ENCODE results near the gene LIMCH1.
"Not testable (repeated sequence)": the region's sequence is repeated elsewhere in the genome, so short reads cannot be mapped to it uniquely, and the experiment has no call there.

Gene LIMCH1

GRCh38 chr4:41611124-41611838 lies 73.3 kb downstream of the LIMCH1 start:
- no peak for DNase-seq (ENCODE audit: low read depth)

GRCh38 chr4:41611881-41612871 lies 74.2 kb downstream of the LIMCH1 start:
- DNase-seq (ENCODE audit: low read depth): no peak

- DNase-seq (ENCODE audit: low read depth): no peak
Observed at GRCh38 chr4:41613386-41613785, 75.4 kb downstream of the LIMCH1 start.

- no peak for DNase-seq (ENCODE audit: low read depth)
Observed at GRCh38 chr4:41613821-41614220, 75.9 kb downstream of the LIMCH1 start.

- DNase-seq (ENCODE audit: low read depth): no peak
Observed at GRCh38 chr4:41614519-41614918, 76.6 kb downstream of the LIMCH1 start.

- no peak for DNase-seq (ENCODE audit: low read depth)
Observed at GRCh38 chr4:41619161-41619560, 81.2 kb downstream of the LIMCH1 start.

GRCh38 chr4:41620594-41621256 lies 82.8 kb downstream of the LIMCH1 start:
- no peak for DNase-seq (ENCODE audit: low read depth)

- no peak for DNase-seq (ENCODE audit: low read depth)
Observed at GRCh38 chr4:41622787-41623186, 84.8 kb downstream of the LIMCH1 start.

GRCh38 chr4:41624765-41625164 lies 86.8 kb downstream of the LIMCH1 start:
- DNase-seq (ENCODE audit: low read depth): no peak

GRCh38 chr4:41625531-41625930 lies 87.6 kb downstream of the LIMCH1 start:
- DNase-seq (ENCODE audit: low read depth): no peak

- DNase-seq (ENCODE audit: low read depth): no peak
Observed at GRCh38 chr4:41628936-41629335, 91.0 kb downstream of the LIMCH1 start.

- DNase-seq (ENCODE audit: low read depth): no peak
Observed at GRCh38 chr4:41631523-41631922, 93.6 kb downstream of the LIMCH1 start.

GRCh38 chr4:41632481-41633073 lies 94.6 kb downstream of the LIMCH1 start:
- no peak for DNase-seq (ENCODE audit: low read depth)

GRCh38 chr4:41633321-41633720 lies 95.4 kb downstream of the LIMCH1 start:
- DNase-seq (ENCODE audit: low read depth): no peak

GRCh38 chr4:41635441-41635840 lies 97.5 kb downstream of the LIMCH1 start:
- DNase-seq (ENCODE audit: low read depth): no peak

GRCh38 chr4:41638203-41638602 lies 100.2 kb downstream of the LIMCH1 start:
- no peak for DNase-seq (ENCODE audit: low read depth)

- DNase-seq (ENCODE audit: low read depth): no peak
Observed at GRCh38 chr4:41638866-41639265, 100.9 kb downstream of the LIMCH1 start.

GRCh38 chr4:41639291-41639690 lies 101.3 kb downstream of the LIMCH1 start:
- no peak for DNase-seq (ENCODE audit: low read depth)

GRCh38 chr4:41640906-41641305 lies 102.9 kb downstream of the LIMCH1 start:
- DNase-seq (ENCODE audit: low read depth): no peak

GRCh38 chr4:41642746-41643145 lies 104.8 kb downstream of the LIMCH1 start:
- DNase-seq (ENCODE audit: low read depth): not testable (repeated sequence)

- DNase-seq (ENCODE audit: low read depth): no peak
Observed at GRCh38 chr4:41643331-41643730, 105.4 kb downstream of the LIMCH1 start.

GRCh38 chr4:41644288-41644914 lies 106.4 kb downstream of the LIMCH1 start:
- peak; percentile 19 for DNase-seq (ENCODE audit: low read depth)

Data from activated T-cell treated with anti-CD3 and anti-CD28 coated beads for 48 hours (primary cell).